Measurements from ENCODE around the gene NOTCH2NLA. TPM values are rescaled to one million over a fixed set of nuclear protein-coding genes. Genes with fewer than 3 reads are reported as not detected.
"Not testable (repeated sequence)": the region's sequence is repeated elsewhere in the genome, so short reads cannot be mapped to it uniquely, and the experiment has no call there.

Gene NOTCH2NLA
- total RNA-seq, 1 experiment from 2014 or later = 1.9 TPM

- H3K27ac ChIP-seq (ENCODE audit: low read length); H3K4me2 ChIP-seq (ENCODE audit: low read depth, low read length, poor library complexity, severe bottlenecking); DNase-seq; H3K9me2 ChIP-seq (replicated peaks; ENCODE audit: insufficient read depth, low read length); H3K79me2 ChIP-seq (ENCODE audit: low read length); H3K27me3 ChIP-seq (ENCODE audit: low read length); H4K20me1 ChIP-seq (ENCODE audit: insufficient read depth, low read depth, low read length); H3K4me1 ChIP-seq (ENCODE audit: low read length); H3K9me3 ChIP-seq (ENCODE audit: low read length); H3K36me3 ChIP-seq (ENCODE audit: insufficient read depth, low read length); H2AFZ ChIP-seq (ENCODE audit: low read length); H3K4me3 ChIP-seq (ENCODE audit: low read length); H3K9ac ChIP-seq (ENCODE audit: low read length): not testable (repeated sequence)
These were observed 7.8 kb upstream of the NOTCH2NLA start for GRCh38 chr1:146236626-146237025.

- not testable (repeated sequence) for H3K27me3 ChIP-seq (ENCODE audit: low read length); H3K9me3 ChIP-seq (ENCODE audit: low read length); H3K9me2 ChIP-seq (replicated peaks; ENCODE audit: insufficient read depth, low read length); H3K4me3 ChIP-seq (ENCODE audit: low read length); DNase-seq; H3K27ac ChIP-seq (ENCODE audit: low read length); H3K36me3 ChIP-seq (ENCODE audit: insufficient read depth, low read length); H3K79me2 ChIP-seq (ENCODE audit: low read length); H3K4me2 ChIP-seq (ENCODE audit: low read depth, low read length, poor library complexity, severe bottlenecking); H3K9ac ChIP-seq (ENCODE audit: low read length); H4K20me1 ChIP-seq (ENCODE audit: insufficient read depth, low read depth, low read length); H2AFZ ChIP-seq (ENCODE audit: low read length); H3K4me1 ChIP-seq (ENCODE audit: low read length)
These were observed 7.3 kb upstream of the NOTCH2NLA start for GRCh38 chr1:146236026-146236601.

- H4K20me1 ChIP-seq (ENCODE audit: insufficient read depth, low read depth, low read length); H3K4me1 ChIP-seq (ENCODE audit: low read length); H3K9me2 ChIP-seq (replicated peaks; ENCODE audit: insufficient read depth, low read length); H3K36me3 ChIP-seq (ENCODE audit: insufficient read depth, low read length); H3K27me3 ChIP-seq (ENCODE audit: low read length); H3K9me3 ChIP-seq (ENCODE audit: low read length); H2AFZ ChIP-seq (ENCODE audit: low read length); H3K79me2 ChIP-seq (ENCODE audit: low read length); DNase-seq; H3K27ac ChIP-seq (ENCODE audit: low read length): not testable (repeated sequence)
- H3K9ac ChIP-seq (ENCODE audit: low read length) = peak overlapping the region; percentile 58
- peak overlapping the region; percentile 45 for H3K4me2 ChIP-seq (ENCODE audit: low read depth, low read length, poor library complexity, severe bottlenecking)
- peak overlapping the region; percentile 59; the same call in 1 of the 2 replicates for H3K4me3 ChIP-seq (ENCODE audit: low read length)
These were observed 608 bp downstream of the NOTCH2NLA start for GRCh38 chr1:146228144-146228682.

GRCh38 chr1:146174531-146174930, 54.3 kb downstream of the NOTCH2NLA start:
- not testable (repeated sequence) for H3K9me2 ChIP-seq (replicated peaks; ENCODE audit: insufficient read depth, low read length); H3K9ac ChIP-seq (ENCODE audit: low read length); H4K20me1 ChIP-seq (ENCODE audit: insufficient read depth, low read depth, low read length); H3K36me3 ChIP-seq (ENCODE audit: insufficient read depth, low read length); H3K79me2 ChIP-seq (ENCODE audit: low read length); DNase-seq; H2AFZ ChIP-seq (ENCODE audit: low read length); H3K4me2 ChIP-seq (ENCODE audit: low read depth, low read length, poor library complexity, severe bottlenecking); H3K27me3 ChIP-seq (ENCODE audit: low read length); H3K4me3 ChIP-seq (ENCODE audit: low read length); H3K4me1 ChIP-seq (ENCODE audit: low read length); H3K9me3 ChIP-seq (ENCODE audit: low read length); H3K27ac ChIP-seq (ENCODE audit: low read length)

GRCh38 chr1:146167740-146168139, 61.1 kb downstream of the NOTCH2NLA start:
- not testable (repeated sequence) for H3K9me3 ChIP-seq (ENCODE audit: low read length); H3K9ac ChIP-seq (ENCODE audit: low read length); H3K4me3 ChIP-seq (ENCODE audit: low read length); H3K27ac ChIP-seq (ENCODE audit: low read length); H2AFZ ChIP-seq (ENCODE audit: low read length); H3K36me3 ChIP-seq (ENCODE audit: insufficient read depth, low read length); H3K9me2 ChIP-seq (replicated peaks; ENCODE audit: insufficient read depth, low read length); H3K4me2 ChIP-seq (ENCODE audit: low read depth, low read length, poor library complexity, severe bottlenecking); H3K4me1 ChIP-seq (ENCODE audit: low read length); H3K27me3 ChIP-seq (ENCODE audit: low read length); H3K79me2 ChIP-seq (ENCODE audit: low read length); H4K20me1 ChIP-seq (ENCODE audit: insufficient read depth, low read depth, low read length); DNase-seq

GRCh38 chr1:146167273-146167672, 61.5 kb downstream of the NOTCH2NLA start:
- H3K4me3 ChIP-seq (ENCODE audit: low read length); H3K27ac ChIP-seq (ENCODE audit: low read length); H2AFZ ChIP-seq (ENCODE audit: low read length); H3K27me3 ChIP-seq (ENCODE audit: low read length); H3K4me2 ChIP-seq (ENCODE audit: low read depth, low read length, poor library complexity, severe bottlenecking); H3K36me3 ChIP-seq (ENCODE audit: insufficient read depth, low read length); H3K79me2 ChIP-seq (ENCODE audit: low read length); DNase-seq; H4K20me1 ChIP-seq (ENCODE audit: insufficient read depth, low read depth, low read length); H3K9me2 ChIP-seq (replicated peaks; ENCODE audit: insufficient read depth, low read length); H3K9me3 ChIP-seq (ENCODE audit: low read length); H3K4me1 ChIP-seq (ENCODE audit: low read length); H3K9ac ChIP-seq (ENCODE audit: low read length): not testable (repeated sequence)

- not testable (repeated sequence) for H3K36me3 ChIP-seq (ENCODE audit: insufficient read depth, low read length); H3K4me3 ChIP-seq (ENCODE audit: low read length); H3K79me2 ChIP-seq (ENCODE audit: low read length); H2AFZ ChIP-seq (ENCODE audit: low read length); H3K4me1 ChIP-seq (ENCODE audit: low read length); H3K9ac ChIP-seq (ENCODE audit: low read length); H3K9me2 ChIP-seq (replicated peaks; ENCODE audit: insufficient read depth, low read length); H4K20me1 ChIP-seq (ENCODE audit: insufficient read depth, low read depth, low read length); DNase-seq; H3K27me3 ChIP-seq (ENCODE audit: low read length); H3K27ac ChIP-seq (ENCODE audit: low read length); H3K9me3 ChIP-seq (ENCODE audit: low read length); H3K4me2 ChIP-seq (ENCODE audit: low read depth, low read length, poor library complexity, severe bottlenecking)
These were observed 84.4 kb downstream of the NOTCH2NLA start, which contains the start of gene NBPF10 for GRCh38 chr1:146144465-146144864. TSS of gene NBPF10 (minus strand) at chr1:146144804. CDS start at chr1:146144769, 35 bp downstream.
